GM12878 (cell line): ENCODE results near the gene SYT12. TPM values are rescaled to one million over a fixed set of nuclear protein-coding genes. Genes with fewer than 3 reads are reported as not detected.

Experiments used
- ATAC-seq: fragments of 200-7000 bp; cut with Tn5 transposase; 3 replicates; pipeline ENCODE4 v1.9.1; 2020; ENCODE audit warnings: mild to moderate bottlenecking, moderate library complexity
- BruUV-seq: library from RNA; stranded (reverse); fragments of 400-500 nt; replicated peaks from 2 replicates; lab custom pipeline; 2021; lab: Mats Ljungman, UMichigan
- CTCF ChIA-PET: fragments of 300-600 bp; sonication (Branson Sonifier 250); formaldehyde crosslinking; extraction: SDS; loops from one replicate; lab custom pipeline; 2021; ENCODE audit warnings: inconsistent platforms; lab: Yijun Ruan, JAX
- POLR2A ChIA-PET: fragments of 350-600 bp; formaldehyde crosslinking; extraction: SDS; loops from one replicate; lab custom pipeline; 2021; ENCODE audit warnings: inconsistent platforms; lab: Charles Lee
- RAD21 ChIA-PET: fragments of 300-600 bp; sonication (Branson Sonifier 250); formaldehyde crosslinking; loops from one replicate; lab custom pipeline; 2023; ENCODE audit warnings: antibody characterized with exemption; ENCODE audit not compliant: unreplicated experiment; lab: Charles Lee
- SMC1A ChIA-PET: fragments of 300-600 bp; sonication (Branson Sonifier 250); formaldehyde crosslinking; loops from one replicate; lab custom pipeline; 2023; ENCODE audit not compliant: unreplicated experiment, uncharacterized antibody; lab: Charles Lee
- DNase-seq: peaks from one replicate; pipeline ENCODE4 v3.0.0-alpha.2; 2011; ENCODE audit warnings: low read depth, low spot score
- FAIRE-seq: peaks from 3 replicates; lab custom pipeline; 2011; peaks lifted over from hg19 to GRCh38; lab: Jason Lieb, UNC
- H2AFZ ChIP-seq: 2 replicates; pipeline ENCODE4 v1.6.0; 2011; ENCODE audit warnings: low read depth, low read length, control low read depth; ENCODE audit not compliant: control insufficient read depth
- H3K27ac ChIP-seq: 2 replicates; pipeline ENCODE4 v1.5.1; 2011; ENCODE audit warnings: control low read depth; ENCODE audit not compliant: control insufficient read depth, insufficient read depth
- H3K27me3 ChIP-seq, 2 experiments: replicated peaks in 1 of 2; 2 replicates each; pipeline versions ENCODE4 v1.6.0 to v1.6.1; 2011; ENCODE audit warnings: low read length in 1 of 2; ENCODE audit not compliant: control insufficient read depth in 2 of 2, insufficient read depth in 2 of 2
- H3K36me3 ChIP-seq, 2 experiments: 2 replicates each; pipeline ENCODE4 v1.5.1; 2011; ENCODE audit warnings: low read length in 1 of 2; ENCODE audit not compliant: control insufficient read depth in 2 of 2, insufficient read depth in 2 of 2
- H3K4me1 ChIP-seq: 2 replicates; pipeline ENCODE4 v1.6.1; 2011; ENCODE audit warnings: mild to moderate bottlenecking, low read length, moderate library complexity, mixed read lengths; ENCODE audit not compliant: control insufficient read depth, insufficient read depth
- H3K4me2 ChIP-seq: 2 replicates; pipeline ENCODE4 v1.6.0; 2011; ENCODE audit warnings: control low read depth; ENCODE audit not compliant: control insufficient read depth, insufficient read depth
- H3K4me3 ChIP-seq: fragments of 200-600 bp; sonication (generic); 2 replicates; pipeline ENCODE4 v1.5.1; 2016
- H3K79me2 ChIP-seq: 2 replicates; pipeline ENCODE4 v1.6.0; 2011; ENCODE audit warnings: low read length; ENCODE audit not compliant: control insufficient read depth, insufficient read depth
- H3K9ac ChIP-seq: 2 replicates; pipeline ENCODE4 v1.8.0; 2011; ENCODE audit warnings: low read length, control low read depth, mixed read lengths; ENCODE audit not compliant: control insufficient read depth, insufficient read depth
- H3K9me3 ChIP-seq: replicated peaks from 3 replicates; pipeline ENCODE4 v1.5.1; 2011; ENCODE audit warnings: mild to moderate bottlenecking, low read length; ENCODE audit not compliant: control insufficient read depth, insufficient read depth
- H4K20me1 ChIP-seq: 2 replicates; pipeline ENCODE4 v1.6.0; 2011; ENCODE audit not compliant: control insufficient read depth, insufficient read depth
- BRCA1 ChIP-seq: IDR thresholded peaks from 2 replicates; pipeline ENCODE4 v1.6.1; 2011; ENCODE audit warnings: low read depth, low read length, improper control_type of control experiment
- IKZF1 ChIP-seq: fragments of 450-650 bp; conservative IDR thresholded peaks from 2 replicates; pipeline ENCODE4 v1.6.1; 2017; ENCODE audit warnings: antibody characterized with exemption, mild to moderate bottlenecking
- MYB ChIP-seq: fragments of 150-350 bp; IDR thresholded peaks from 2 replicates; pipeline ENCODE4 v1.6.1; 2014; ENCODE audit warnings: mild to moderate bottlenecking, low read depth, low read length, borderline replicate concordance
- RAD51 ChIP-seq: fragments of 450-650 bp; IDR thresholded peaks from 2 replicates; pipeline ENCODE4 v1.6.1; 2016; ENCODE audit warnings: moderate library complexity, mild to moderate bottlenecking, inconsistent platforms
- RBBP5 ChIP-seq: fragments of 200-600 bp; sonication (generic); conservative IDR thresholded peaks from 2 replicates; pipeline ENCODE4 v1.6.1; 2016
- RFX5 ChIP-seq: IDR thresholded peaks from 2 replicates; pipeline ENCODE4 v1.6.1; 2011; ENCODE audit warnings: low read depth, low read length, improper control_type of control experiment
- STAT1 ChIP-seq: fragments of 450-650 bp; conservative IDR thresholded peaks from 2 replicates; pipeline ENCODE4 v1.6.1; 2014; ENCODE audit warnings: antibody characterized with exemption, mild to moderate bottlenecking
- TCF12 ChIP-seq: IDR thresholded peaks from 2 replicates; pipeline ENCODE4 v1.6.1; 2011; ENCODE audit warnings: low read depth, mild to moderate bottlenecking, low read length
- ZNF217 ChIP-seq: fragments of 450-650 bp; IDR thresholded peaks from 2 replicates; pipeline ENCODE4 v1.6.1; 2017; ENCODE audit warnings: antibody characterized with exemption, mild to moderate bottlenecking
- WGBS: methylation state at CpG from one replicate; pipeline ENCODE4 v1.1.6; 2016; ENCODE audit warnings: low lambda C conversion rate; ENCODE audit not compliant: insufficient replicate concordance, insufficient coverage; ENCODE audit errors: missing lambda C conversion rate; 5-methylcytosine and 5-hydroxymethylcytosine counted together
- in situ Hi-C: fragments of 300-500 bp; cut with MboI; formaldehyde crosslinking; loops from 9 replicates; pipeline ENCODE4 v1.14.3; 2018; ENCODE audit warnings: mixed read lengths
- intact Hi-C: fragments of 100-400 bp; cut with micrococcal nuclease; formaldehyde crosslinking; loops from one replicate; pipeline ENCODE4 v1.14.2; 2022; ENCODE audit not compliant: unreplicated experiment
- polyA plus RNA-seq, 11 experiments: library from polyadenylated mRNA; depleted of rRNA in 4 of 11; unstranded in 6 of 11; stranded (reverse) in 5 of 11; fragments of >200 nt; fragmentation: Nextera tagmentation in 4 of 11; fragmentation: Illumina TruSeq in 1 of 11; extraction: Ambion mirVana in 4 of 11; extraction: Trizol in 1 of 11; gene quantifications; 1 replicate in 1 of 11; 2 replicates in 10 of 11; pipeline versions ENCODE4 v1.2.1 to v1.2.3, GENCODE V29; 2011 to 2016; ENCODE audit warnings: inconsistent platforms in 2 of 11, missing spikeins in 2 of 11, low read depth in 1 of 11
- total RNA-seq, 4 experiments: library from RNA; depleted of rRNA in 3 of 4; stranded (reverse); fragments of >200 nt in 3 of 4; fragmentation: Illumina TruSeq in 1 of 4; extraction: Trizol in 1 of 4; gene quantifications; 2 replicates each; pipeline versions ENCODE4 v1.2.1 to v1.2.3, GENCODE V29; 2013 to 2021
- TF ChIP-seq, protein P1 (sequence below): fragments of 450-650 bp; IDR thresholded peaks from 2 replicates; pipeline ENCODE4 v1.6.1; 2017; ENCODE audit warnings: low read depth, mild to moderate bottlenecking, moderate library complexity

The SYT12 gene
- total and polyA plus RNA-seq, 10 of the 15 experiments (the other 5 are each of a cell fraction or from before 2014, with no cell fraction given), result 0.02 to 2.3 (median 0.84) TPM; not detected in 1

DNA sequence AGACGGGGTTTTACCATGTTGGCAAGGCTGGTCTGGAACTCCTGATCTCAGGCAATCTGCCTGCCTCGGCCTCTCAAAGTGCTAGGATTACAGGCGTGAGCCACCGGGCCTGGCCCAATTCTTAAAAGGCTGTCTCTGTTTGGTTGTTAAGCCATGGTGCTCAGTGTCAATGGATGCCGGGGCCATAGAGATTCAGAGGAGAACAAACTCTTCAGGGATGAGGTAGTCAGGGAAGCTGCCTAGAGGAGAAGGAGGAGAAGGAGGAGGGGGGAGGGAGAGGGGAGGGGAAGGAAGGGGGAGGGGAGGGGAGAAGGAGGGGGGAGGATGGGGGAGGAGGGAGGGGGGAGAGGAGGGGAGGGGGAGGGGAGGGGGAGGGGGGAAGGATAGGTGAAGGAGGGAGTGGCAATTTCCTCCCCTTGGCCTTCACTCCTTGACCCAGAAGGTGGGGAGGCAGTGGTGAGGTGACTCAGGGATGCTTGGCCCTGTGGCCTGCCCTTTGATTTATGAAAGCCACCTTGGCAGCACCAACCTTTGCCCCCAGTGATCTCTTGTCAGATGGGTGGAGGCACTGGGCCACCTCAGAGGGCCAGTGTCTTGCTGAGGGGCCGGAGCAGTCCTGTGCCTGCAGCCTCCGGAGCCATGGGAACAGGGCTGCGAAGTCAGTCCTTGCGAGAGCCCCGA, 48.1 kb upstream of the SYT12 start, which contains the start of gene C11orf86 (continued):
- no peak for TF ChIP-seq TCF12
- no peak for TF ChIP-seq RBBP5
- TF ChIP-seq BRCA1, result no peak
- TF ChIP-seq IKZF1, result no peak
- no peak for TF ChIP-seq RAD51
- no peak for TF ChIP-seq STAT1
- TF ChIP-seq MYB, result no peak

DNA sequence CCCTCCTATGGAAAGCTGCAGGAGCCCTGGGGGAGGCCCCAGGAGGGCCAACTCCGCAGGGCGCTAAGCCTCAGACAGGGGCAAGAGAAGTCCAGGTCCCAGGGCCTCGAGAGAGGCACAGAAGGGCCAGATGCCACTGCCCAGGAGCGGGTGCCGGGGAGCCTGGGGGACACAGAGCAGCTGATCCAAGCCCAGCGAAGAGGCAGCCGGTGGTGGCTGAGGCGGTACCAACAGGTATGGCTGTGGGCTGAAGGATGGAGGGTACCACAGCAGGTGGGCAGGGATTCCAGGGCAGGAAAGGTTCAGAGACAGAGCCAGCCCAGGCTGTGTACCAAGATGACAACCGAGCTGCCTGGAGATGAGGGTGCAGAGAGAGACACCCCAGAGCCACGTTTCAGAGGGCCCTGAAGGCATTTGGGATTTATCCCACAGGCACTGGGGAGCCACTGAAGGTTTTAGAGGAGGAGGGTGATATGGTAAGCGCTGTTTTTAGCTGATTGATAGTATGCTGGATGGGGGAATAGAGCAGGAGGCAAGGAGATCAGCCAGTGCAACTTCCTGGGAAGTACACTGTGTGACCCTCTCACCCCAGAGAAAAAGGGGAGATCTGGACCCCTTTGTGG, 47.4 kb upstream of the SYT12 start:
- Histone ChIP-seq H4K20me1 (no peaks in the 10 kb centered on the region), H3K4me2 (no peak overlapping the region), H3K27me3 (no peaks in the 10 kb centered on the region; a peak in 1 of 4 replicates), H3K4me1 (no peaks in the 10 kb centered on the region), H3K36me3 (no peaks in the 10 kb centered on the region), H3K4me3 (no peak overlapping the region), H3K27ac (no peak overlapping the region), H3K9me3 (no peaks in the 10 kb centered on the region; the same call in 2 of the 3 replicates), H3K79me2 (no peaks in the 10 kb centered on the region), H3K9ac (no peak overlapping the region), H2AFZ (no peak overlapping the region)
- DNase-seq (no peak), FAIRE-seq (no peak), ATAC-seq (no peak)
- 33% methylated on average over 11 of the region's 11 CpGs for WGBS
- ChIA-PET RAD21 (no interaction called here), SMC1A (no interaction called here), POLR2A (no interaction called here), CTCF (interaction anchor here (1.2 to 1.4 kb wide), 3 partner anchors 10 to 141 kb away, joined by 3 to 4 read pairs (median 3); no protein-coding TSS in a partner anchor)
- BruUV-seq, result no TSS peak
- in situ Hi-C loops (no loop called here), intact Hi-C loops (no loop called here)
- TF ChIP-seq BRCA1, result no peak
- TF ChIP-seq, protein P1, sequence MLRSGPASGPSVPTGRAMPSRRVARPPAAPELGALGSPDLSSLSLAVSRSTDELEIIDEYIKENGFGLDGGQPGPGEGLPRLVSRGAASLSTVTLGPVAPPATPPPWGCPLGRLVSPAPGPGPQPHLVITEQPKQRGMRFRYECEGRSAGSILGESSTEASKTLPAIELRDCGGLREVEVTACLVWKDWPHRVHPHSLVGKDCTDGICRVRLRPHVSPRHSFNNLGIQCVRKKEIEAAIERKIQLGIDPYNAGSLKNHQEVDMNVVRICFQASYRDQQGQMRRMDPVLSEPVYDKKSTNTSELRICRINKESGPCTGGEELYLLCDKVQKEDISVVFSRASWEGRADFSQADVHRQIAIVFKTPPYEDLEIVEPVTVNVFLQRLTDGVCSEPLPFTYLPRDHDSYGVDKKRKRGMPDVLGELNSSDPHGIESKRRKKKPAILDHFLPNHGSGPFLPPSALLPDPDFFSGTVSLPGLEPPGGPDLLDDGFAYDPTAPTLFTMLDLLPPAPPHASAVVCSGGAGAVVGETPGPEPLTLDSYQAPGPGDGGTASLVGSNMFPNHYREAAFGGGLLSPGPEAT, result no peak
- TF ChIP-seq RFX5, result no peak
- no peak for TF ChIP-seq ZNF217
